RWPE1 (cell line): ENCODE measurements around the gene TCF15.

Experiments
- CTCF ChIA-PET: fragments of 350-600 bp; sonication (Branson Sonifier 250); formaldehyde crosslinking; extraction: SDS; loops from one replicate; lab custom pipeline; 2021; lab: Yijun Ruan, JAX
- POLR2A ChIA-PET: fragments of 400-600 bp; formaldehyde crosslinking; extraction: SDS; loops from one replicate; lab custom pipeline; 2020; ENCODE audit warnings: antibody characterized with exemption; ENCODE audit not compliant: low non-redundant PET; lab: Yijun Ruan, JAX
- DNase-seq: peaks from one replicate; pipeline ENCODE4 v3.0.0; 2012; ENCODE audit warnings: low spot score
- H3K27ac ChIP-seq: fragments of 450-650 bp; 2 replicates; pipeline ENCODE4 v1.5.1; 2017
- CTCF ChIP-seq: fragments of 450-650 bp; conservative IDR thresholded peaks from 2 replicates; pipeline ENCODE4 v1.5.1; 2017; ENCODE audit warnings: low read depth, mild to moderate bottlenecking

TCF15 gene

GRCh38 chr20:577167-577791 lies 32.8 kb downstream of the TCF15 start:
- CTCF ChIA-PET: interaction anchor here (0.6 to 0.7 kb wide), 2 partner anchors 52 to 221 kb away, joined by 3 read pairs; no protein-coding TSS in a partner anchor
- no peak for DNase-seq
- POLR2A ChIA-PET: no interaction called here

GRCh38 chr20:576156-576555 lies 34.0 kb downstream of the TCF15 start:
- no peak for TF ChIP-seq CTCF
- H3K27ac ChIP-seq: no peak overlapping the region
- DNase-seq: no peak
- CTCF ChIA-PET: no interaction called here
- POLR2A ChIA-PET: no interaction called here

More at GRCh38 chr20:577167-577791, 32.8 kb downstream of the TCF15 start:
- H3K27ac ChIP-seq: no peak overlapping the region
- no peak for TF ChIP-seq CTCF

- no peak overlapping the region for H3K27ac ChIP-seq
- CTCF ChIA-PET: interaction anchor here (0.6 kb wide), 2 partner anchors 37 to 85 kb away, joined by 3 to 4 read pairs; no protein-coding TSS in a partner anchor
- no peak for DNase-seq
- POLR2A ChIA-PET: no interaction called here
- no peak for TF ChIP-seq CTCF
Measured at GRCh38 chr20:575230-575629, 34.9 kb downstream of the TCF15 start.

GRCh38 chr20:574297-574942 lies 35.7 kb downstream of the TCF15 start:
- TF ChIP-seq CTCF: no peak
- H3K27ac ChIP-seq: no peak overlapping the region
- ChIA-PET POLR2A (no interaction called here), CTCF (interaction anchor here (0.6 to 1.0 kb wide), 3 partner anchors 12 to 86 kb away, joined by 3 to 5 read pairs (median 4); no protein-coding TSS in a partner anchor)
- DNase-seq: no peak

GRCh38 chr20:573414-574296 lies 36.5 kb downstream of the TCF15 start:
- no peak overlapping the region for H3K27ac ChIP-seq
- POLR2A ChIA-PET: no interaction called here
- CTCF ChIA-PET: interaction anchor here (1.0 to 2.2 kb wide), 3 partner anchors 11 to 72 kb away, joined by 4 to 9 read pairs (median 5); no protein-coding TSS in a partner anchor
- no peak for TF ChIP-seq CTCF
- DNase-seq: no peak

- H3K27ac ChIP-seq: no peak overlapping the region
- DNase-seq: no peak
- ChIA-PET POLR2A (no interaction called here), CTCF (interaction anchor here (0.6 to 2.2 kb wide), 3 partner anchors 11 to 95 kb away, joined by 3 to 9 read pairs (median 4); no protein-coding TSS in a partner anchor)
- no peak for TF ChIP-seq CTCF
Measured at GRCh38 chr20:572727-573126, 37.4 kb downstream of the TCF15 start.
